Fibroblast of skin of scalp (primary cell): Measurements from ENCODE around the gene MINDY2.
"Not testable (repeated sequence)": the region's sequence is repeated elsewhere in the genome, so short reads cannot be mapped to it uniquely, and the experiment has no call there.

ENCODE experiments used
- DNase-seq: peaks from one replicate; pipeline ENCODE4 v3.0.0-alpha.2; 2013

Gene MINDY2

DNA sequence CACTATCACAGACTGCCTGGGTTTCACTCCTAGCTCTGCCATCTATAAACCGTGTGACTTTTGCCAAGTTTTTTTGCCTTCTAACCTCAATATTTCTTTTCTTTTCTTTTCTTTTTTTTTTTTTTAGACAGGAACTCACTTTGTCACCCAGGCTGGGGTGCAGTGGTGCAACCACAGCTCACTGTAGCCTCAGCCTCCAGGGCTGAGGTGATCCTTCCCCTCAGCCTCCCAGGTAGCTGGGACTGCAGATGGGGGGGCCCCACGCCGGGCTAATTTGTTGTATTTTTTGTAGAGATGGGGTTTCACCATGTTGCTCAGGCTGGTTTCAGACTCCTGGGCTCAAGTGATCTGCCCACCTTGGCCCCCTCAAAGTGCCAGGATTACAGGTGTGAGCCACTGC is 18.4 kb upstream of the MINDY2 start:
- no peak for DNase-seq

- no peak for DNase-seq
Observed at GRCh38 chr15:58755350-58755749, 15.8 kb upstream of the MINDY2 start.

DNA sequence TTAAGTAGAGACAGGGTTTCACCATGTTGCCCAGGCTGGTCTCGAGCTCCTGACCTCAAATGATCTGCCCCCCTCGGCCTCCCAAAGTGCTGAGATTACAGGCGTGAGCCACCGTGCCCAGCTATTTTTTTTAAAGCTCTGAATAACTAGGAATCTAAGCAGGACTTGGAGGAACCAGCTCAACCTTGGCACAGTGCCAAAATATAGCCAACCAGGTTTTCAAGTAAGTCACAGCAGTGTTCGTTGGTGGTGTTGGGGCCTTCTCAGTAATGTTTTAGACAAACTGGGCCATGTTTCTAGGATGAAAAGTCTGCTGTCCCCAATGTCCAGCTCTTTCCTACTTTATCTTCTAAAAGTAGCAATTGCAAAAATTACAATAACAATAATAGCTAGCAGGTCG is 15.1 kb upstream of the MINDY2 start:
- DNase-seq: no peak

GRCh38 chr15:58758141-58758540 is 13.0 kb upstream of the MINDY2 start:
- peak; percentile 34 for DNase-seq

GRCh38 chr15:58760385-58761009 is 10.6 kb upstream of the MINDY2 start:
- DNase-seq: no peak

DNA sequence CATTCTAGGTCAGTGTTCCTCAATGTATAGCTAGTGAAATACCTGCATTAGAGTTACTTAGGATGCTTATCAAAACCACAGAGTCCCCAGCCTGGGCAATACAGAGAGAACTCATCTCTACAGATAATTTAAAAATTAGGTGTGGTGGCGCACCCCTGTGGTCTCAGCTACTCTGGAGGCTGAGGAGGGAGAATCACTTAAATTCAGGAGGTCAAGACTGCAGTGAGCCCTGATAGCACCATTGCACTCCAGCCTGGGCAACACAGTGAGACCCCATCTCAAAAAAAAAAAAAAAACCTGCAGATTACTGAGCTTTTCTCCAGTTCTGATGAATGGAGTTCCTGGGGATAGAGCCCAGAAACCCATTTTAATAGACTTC is 10.1 kb upstream of the MINDY2 start:
- DNase-seq: no peak

- DNase-seq: no peak
Observed at GRCh38 chr15:58762285-58762684, 8.8 kb upstream of the MINDY2 start.

- no peak for DNase-seq
Observed at GRCh38 chr15:58762731-58763130, 8.4 kb upstream of the MINDY2 start.

DNA sequence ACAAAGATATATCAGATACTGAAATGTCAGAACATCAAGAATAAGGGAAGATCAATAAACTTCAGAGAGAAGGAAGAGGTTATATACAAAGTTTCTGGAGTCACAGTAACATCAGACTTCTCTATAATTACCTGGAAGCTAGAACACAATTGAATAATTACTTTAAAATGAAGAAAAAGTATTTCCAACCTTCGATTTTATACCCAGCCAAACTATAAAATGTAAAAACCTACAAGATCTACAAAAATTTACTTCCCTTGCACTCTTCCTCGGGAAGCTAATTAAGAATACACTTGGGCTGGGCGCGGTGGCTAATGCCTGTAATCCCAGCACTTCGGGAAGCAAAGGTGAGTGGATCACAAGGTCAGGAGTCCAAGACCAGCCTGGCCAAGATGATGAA is 6.6 kb upstream of the MINDY2 start:
- no peak for DNase-seq

- no peak for DNase-seq
Observed at GRCh38 chr15:58766290-58766689, 4.8 kb upstream of the MINDY2 start.

DNA sequence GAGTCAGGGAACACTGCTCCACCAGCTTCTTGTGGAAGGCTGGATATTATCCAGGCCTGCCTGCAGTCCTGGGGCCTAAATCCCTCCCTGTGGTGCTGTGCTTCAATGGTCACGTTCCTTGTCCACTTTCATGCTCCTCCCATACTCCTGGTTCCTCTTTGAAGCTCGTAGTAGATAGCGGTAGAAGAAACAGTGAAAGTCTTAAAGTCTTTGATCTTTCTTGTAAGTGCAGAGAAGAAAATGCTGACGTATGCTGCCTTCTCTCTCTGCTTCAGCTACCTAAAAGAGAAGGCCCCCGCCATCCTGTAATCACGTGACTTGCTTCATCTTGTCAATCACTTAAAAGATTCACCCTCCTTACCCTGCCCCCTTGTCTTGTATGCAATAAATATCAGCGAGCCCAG is 2.5 kb upstream of the MINDY2 start:
- DNase-seq: not testable (repeated sequence)

DNA sequence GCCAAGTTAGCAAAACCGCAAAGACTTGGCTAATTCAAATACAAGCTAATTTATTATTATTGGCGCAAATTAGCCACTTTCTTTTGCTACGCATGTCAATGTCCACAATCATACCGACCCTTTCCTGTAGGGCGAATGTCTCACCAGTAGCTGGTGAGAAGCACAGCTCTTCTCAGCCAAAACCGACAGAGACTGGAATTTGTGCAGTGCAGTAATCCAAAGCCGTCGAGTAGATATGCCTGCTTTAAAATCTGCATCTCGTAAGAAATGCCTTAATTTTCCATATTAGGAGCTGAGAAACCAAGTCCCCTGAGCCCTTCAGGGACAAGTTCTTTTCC is 614 bp upstream of the MINDY2 start:
- DNase-seq: no peak

GRCh38 chr15:58771621-58772250 is 634 bp downstream of the MINDY2 start:
- no peak for DNase-seq

DNA sequence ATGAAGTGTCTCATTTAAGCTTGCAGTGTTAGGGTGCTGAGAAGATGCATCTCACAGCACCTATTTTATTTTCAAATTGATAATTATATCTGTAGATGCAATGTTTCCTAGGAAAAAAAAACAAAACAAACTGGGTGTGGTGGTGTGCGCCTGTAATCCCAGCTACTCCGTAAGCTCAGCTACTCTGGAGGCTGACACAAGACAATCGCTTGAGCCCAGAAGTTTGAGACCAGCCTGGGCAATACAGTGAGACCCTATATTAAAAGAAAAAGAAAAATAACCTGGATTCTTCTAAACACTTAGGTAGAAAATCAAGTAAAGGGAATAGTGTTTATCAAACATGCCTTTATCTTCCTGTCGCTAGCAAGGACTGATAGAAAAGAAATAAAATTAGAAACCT is 1.9 kb downstream of the MINDY2 start:
- DNase-seq: no peak

DNA sequence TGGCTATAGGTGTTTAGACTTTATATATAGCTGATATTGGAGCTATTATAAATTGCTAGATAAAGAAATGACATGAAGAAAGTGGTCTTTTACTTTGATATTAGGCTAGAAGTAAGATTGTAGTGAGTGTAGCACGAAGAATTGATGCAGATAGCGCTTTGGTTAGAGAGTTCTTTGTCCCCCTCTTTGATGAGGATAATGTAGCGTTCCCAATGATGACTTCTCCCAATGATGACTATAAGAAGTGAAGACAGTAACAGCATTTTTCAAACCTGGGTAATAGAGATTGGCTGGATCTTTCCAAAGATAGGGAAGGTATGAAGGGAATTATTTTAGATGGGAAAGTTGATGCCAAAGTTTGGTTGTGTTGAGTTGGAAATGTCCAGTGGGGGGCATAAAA is 4.3 kb downstream of the MINDY2 start:
- no peak for DNase-seq

- DNase-seq: no peak
Observed at GRCh38 chr15:58777107-58777506, 6.0 kb downstream of the MINDY2 start.

GRCh38 chr15:58779554-58779953 is 8.5 kb downstream of the MINDY2 start:
- no peak for DNase-seq

DNA sequence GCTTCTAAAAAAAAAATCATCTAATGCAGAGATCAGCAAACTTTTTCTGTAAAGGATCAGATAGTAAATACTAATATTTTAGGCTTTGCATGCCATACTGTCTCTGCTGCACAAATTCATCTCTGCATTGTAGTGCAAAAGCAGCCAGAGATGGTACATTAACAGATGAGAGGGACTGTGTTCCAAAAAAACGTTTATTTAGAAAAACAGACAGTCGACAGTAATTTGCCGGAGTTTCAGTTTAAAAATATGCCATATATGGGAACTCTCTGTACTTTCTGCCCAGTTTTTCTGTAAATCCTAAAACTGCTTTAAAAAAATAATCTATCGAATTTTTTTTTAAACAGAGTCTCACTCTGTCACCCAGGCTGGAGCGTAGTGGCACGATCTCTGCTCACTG is 14.3 kb downstream of the MINDY2 start:
- no peak for DNase-seq

DNA sequence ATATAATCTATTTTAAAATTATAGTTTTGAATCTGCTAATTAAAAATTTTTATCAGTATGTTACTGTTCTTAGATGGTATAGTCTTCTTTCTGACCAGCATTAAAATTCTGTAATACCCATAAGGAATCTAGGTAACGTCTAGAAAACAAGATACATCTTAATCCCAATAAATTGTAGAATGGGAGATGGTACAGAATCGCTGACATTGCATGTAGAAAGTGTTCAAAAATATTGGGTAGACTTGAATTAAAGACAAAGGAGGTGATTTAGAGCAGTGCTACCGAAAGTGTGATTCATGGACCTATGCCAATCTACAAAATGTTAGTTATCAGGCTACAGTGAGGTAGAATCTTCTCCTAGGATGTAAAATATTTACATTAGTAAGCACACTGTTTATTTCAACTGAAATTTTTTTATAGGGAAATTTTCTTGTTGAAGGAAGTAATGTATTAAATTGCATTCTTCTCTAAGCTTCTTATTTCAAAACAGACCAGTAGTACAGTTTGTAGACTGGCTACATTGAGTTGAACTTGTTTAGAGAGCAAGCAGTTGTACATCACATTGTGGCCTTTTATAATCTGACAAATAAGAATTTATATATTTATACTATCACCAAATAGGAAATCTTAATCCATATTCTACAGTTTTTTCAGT is 17.1 kb downstream of the MINDY2 start:
- no peak for DNase-seq

GRCh38 chr15:58793862-58794261 is 22.8 kb downstream of the MINDY2 start:
- peak; percentile 31 for DNase-seq

DNA sequence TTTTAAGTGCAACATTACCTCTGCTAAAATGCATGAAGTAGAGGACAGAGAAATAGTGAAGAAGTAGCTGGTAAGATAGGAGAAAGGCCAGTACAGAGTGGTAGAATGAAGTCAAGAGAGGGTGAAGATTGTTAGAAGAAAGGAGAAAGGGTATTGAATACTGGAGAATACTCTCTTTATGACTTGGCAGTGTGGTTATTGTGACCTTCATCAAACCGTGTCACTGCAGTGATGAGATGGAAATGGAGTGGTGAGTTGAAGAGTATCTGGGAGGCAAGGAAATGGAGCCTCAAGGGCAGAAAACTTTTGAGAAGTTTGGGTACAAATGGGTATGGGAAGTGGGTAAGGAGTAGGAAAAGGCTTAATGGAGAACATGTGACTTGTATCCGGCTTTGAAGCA is 24.7 kb downstream of the MINDY2 start:
- DNase-seq: no peak

DNA sequence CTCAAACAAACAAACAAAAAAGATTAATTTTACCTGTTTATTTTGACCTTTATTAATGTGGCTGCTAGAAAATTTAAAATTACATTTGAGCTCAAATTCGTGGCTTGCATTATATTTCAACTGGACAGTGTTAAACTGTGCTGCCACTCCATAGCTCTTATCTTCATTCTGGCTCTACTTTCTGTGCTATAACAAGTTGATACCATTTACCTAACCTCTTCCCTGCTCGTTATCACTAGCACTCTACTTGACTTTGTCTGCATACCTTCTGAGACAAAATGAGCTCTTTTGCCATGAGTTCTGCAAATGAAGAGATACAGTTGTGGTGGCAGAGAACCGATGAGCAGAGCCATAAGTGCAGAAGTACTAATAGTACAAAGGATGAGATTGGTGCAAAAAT is 26.4 kb downstream of the MINDY2 start:
- no peak for DNase-seq

GRCh38 chr15:58805095-58805494 is 34.0 kb downstream of the MINDY2 start:
- no peak for DNase-seq

DNA sequence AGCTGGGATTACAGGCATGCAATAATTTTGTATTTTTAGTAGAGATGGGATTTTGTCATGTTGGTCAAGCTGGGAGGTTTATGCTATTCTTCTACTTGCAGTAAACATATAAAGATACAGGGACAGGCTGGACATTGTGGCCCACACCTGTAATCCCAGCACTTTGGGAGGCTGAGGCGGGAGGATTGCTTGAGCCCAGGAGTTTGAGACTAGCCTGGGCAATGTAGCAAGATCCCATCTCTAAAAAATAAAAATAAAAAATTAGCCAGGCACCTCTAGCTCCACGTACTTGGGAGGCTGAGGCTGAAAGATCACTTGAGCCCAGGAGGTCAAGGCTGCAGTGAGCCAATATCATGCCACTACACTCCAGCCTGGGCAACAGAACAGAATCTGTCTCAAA is 52.2 kb downstream of the MINDY2 start:
- DNase-seq: not testable (repeated sequence)

- no peak for DNase-seq
Observed at GRCh38 chr15:58830556-58830955, 59.5 kb downstream of the MINDY2 start.
